ENCODE measurements around the gene CCDC102A. TPM values are rescaled to one million over a fixed set of nuclear protein-coding genes. Genes with fewer than 3 reads are reported as not detected.

CCDC102A gene
- total RNA-seq, 4 donors from 2014 or later, result 22.7 to 54.9 (median 36.9) TPM

DNA sequence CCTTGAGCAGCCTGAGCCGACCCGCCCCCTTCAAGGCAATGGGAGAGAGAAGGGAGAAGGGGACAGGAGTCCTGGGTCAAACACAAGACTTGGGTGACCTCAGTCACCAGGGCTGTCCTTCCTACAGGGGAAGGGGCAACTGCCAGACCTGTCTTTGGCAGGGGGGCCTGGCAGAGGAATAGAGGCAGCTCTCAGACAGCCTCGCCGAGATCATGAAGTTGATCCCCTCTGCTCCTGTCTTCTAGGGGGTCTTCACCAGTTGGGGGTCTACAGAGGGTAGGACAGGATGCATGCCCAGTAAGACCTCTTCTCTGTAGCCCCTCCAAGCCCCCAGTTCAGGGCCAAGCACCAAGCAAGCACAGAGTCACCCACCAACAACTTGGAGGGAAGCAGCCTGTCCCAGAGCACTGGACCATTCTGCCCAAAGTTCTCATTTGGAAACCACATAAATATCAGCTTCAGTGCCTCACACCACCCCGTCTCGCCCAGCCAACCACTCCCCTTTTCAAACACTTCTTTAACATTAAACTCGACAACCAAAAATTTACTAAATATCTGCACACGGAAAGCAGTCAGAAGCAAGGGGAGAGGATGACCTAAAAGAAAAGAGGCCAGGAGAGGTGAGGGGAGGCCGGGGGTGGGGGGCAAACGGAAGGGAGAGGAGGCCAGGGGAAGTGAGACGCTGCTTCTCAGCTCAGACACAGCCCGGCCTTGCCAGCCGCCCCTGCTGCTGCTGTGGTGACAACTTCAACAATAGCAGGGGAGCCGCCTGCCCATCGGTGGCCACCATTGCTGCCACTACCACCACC lies 57.8 kb downstream of the CCDC102A start:
- H3K27me3 ChIP-seq, result no peaks in the 10 kb centered on the region
- 51% methylated on average over 11 of the region's 15 CpGs for WGBS
- TF ChIP-seq, protein P1, sequence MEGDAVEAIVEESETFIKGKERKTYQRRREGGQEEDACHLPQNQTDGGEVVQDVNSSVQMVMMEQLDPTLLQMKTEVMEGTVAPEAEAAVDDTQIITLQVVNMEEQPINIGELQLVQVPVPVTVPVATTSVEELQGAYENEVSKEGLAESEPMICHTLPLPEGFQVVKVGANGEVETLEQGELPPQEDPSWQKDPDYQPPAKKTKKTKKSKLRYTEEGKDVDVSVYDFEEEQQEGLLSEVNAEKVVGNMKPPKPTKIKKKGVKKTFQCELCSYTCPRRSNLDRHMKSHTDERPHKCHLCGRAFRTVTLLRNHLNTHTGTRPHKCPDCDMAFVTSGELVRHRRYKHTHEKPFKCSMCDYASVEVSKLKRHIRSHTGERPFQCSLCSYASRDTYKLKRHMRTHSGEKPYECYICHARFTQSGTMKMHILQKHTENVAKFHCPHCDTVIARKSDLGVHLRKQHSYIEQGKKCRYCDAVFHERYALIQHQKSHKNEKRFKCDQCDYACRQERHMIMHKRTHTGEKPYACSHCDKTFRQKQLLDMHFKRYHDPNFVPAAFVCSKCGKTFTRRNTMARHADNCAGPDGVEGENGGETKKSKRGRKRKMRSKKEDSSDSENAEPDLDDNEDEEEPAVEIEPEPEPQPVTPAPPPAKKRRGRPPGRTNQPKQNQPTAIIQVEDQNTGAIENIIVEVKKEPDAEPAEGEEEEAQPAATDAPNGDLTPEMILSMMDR (IDR thresholded peaks at IDR 0.05), result no peak
- TF ChIP-seq POLR2A (IDR thresholded peaks at IDR 0.05; ENCODE audit: low read depth) (no peak), EP300 (IDR thresholded peaks at IDR 0.05) (no peak), POLR2AphosphoS5 (IDR thresholded peaks at IDR 0.05) (no peak)
- intact Hi-C loops (cut with DNase I), result no loop called here
- peaks cover 22 to 55% (median 52%) of the 10 kb centered on the region in 4 donors for H3K4me1 ChIP-seq
- H3K36me3 ChIP-seq, result peaks cover 4 to 17% (median 14%) of the 10 kb centered on the region in 4 donors
- DNase-seq (ENCODE audit: extremely low spot score), result no peak
- no peaks in the 10 kb centered on the region for H3K9me3 ChIP-seq
- peak overlapping the region; percentile 45 to 60 (median 52) for H3K4me3 ChIP-seq
- peak overlapping the region in 2 of 4 donors; percentile 48 to 50 for H3K27ac ChIP-seq (replicated peaks in 1 of 4)

DNA sequence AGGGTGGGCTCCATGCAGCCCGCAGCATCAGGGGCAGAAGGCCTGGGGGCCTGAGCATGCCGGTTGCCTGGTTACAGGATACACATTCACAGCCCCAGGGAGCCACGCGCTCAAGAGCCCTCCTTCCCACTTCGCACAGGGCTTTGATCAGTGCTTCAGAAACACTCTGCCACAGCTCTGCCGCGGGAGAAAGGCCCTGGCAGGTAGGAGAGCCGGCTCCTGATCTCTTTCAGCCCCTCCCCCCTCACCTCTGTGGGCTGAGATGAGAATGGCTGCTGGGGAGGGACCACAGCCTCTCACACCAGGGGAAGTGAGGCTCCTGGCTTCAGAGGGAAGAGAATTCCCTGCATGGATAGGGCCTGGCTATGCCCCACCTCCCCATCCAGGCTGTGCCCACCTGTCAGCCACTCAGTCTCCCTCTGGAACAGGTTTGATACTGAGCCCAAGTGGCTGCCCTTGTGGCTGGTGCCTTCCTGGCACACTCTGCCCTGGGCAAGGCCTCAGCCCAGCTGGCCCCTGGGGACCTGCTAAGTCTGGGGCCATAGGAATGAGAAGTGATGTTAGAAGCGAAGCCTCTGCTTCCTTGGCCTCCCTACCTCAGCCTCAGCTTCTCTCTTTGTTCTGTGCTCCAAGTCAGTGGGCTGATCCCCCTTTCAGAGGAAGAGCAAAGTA lies 58.7 kb downstream of the CCDC102A start:
- no peaks in the 10 kb centered on the region for H3K27me3 ChIP-seq
- peaks cover 10 to 26% (median 23%) of the 10 kb centered on the region in 4 donors for H3K36me3 ChIP-seq
- H3K9me3 ChIP-seq, result no peaks in the 10 kb centered on the region
- peaks cover 22 to 55% (median 52%) of the 10 kb centered on the region in 4 donors for H3K4me1 ChIP-seq
- 67% methylated on average over 9 of the region's 9 CpGs for WGBS
- H3K27ac ChIP-seq (replicated peaks in 1 of 4), result no peak overlapping the region
- intact Hi-C loops (cut with DNase I), result no loop called here
- no peak for TF ChIP-seq POLR2AphosphoS5 (IDR thresholded peaks at IDR 0.05)
- no peak for TF ChIP-seq EP300 (IDR thresholded peaks at IDR 0.05)
- TF ChIP-seq, protein P1 (IDR thresholded peaks at IDR 0.05), result no peak
- no peak for TF ChIP-seq POLR2A (IDR thresholded peaks at IDR 0.05; ENCODE audit: low read depth)
- DNase-seq (ENCODE audit: extremely low spot score), result no peak
- H3K4me3 ChIP-seq, result no peak overlapping the region

DNA sequence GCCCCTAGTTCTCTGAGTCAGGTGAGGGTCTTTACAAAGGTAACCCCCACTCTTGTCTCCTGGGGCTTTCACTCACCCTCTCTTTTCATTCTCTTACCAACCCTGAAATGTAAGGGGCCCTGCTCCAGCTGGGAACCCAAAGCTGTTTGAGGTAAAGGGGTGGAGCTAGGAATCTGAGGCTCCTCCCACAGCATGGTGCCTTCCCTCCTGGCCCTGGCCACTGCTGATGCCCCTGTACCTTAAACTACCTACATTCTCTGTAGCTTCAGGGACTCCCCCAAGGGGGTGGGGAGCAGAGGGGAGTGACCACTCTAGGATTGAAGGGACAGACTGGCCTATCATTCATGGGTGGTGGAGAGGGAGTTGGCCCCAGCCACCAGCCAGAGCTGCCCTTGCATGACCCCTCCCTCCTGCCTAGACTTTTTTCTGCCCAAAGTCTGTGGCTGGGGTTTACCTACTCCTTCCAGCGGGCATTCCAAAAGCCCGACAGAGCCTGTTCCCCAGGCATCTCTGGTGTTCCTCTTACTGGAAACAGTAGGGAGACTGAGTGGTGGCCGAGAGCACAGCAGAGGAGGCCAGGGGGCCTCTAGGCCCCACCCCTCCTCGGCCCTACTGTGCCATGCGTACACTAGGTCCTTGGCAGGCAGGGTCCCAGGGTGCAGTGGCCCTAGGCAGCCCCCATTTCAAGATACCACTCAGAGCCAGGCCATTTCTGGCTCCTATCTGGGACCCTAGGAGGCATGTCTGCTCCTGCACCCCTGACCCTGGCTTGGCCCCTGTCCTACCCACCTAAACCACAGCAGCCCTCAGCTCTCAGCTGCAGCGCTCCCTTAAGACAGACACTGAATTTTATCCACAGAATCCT lies 59.6 kb downstream of the CCDC102A start:
- Histone ChIP-seq H3K27me3 (no peaks in the 10 kb centered on the region), H3K36me3 (peaks cover 10 to 35% (median 32%) of the 10 kb centered on the region in 4 donors), H3K27ac (replicated peaks in 1 of 4) (no peak overlapping the region), H3K4me1 (peaks cover 22 to 55% (median 52%) of the 10 kb centered on the region in 4 donors), H3K4me3 (no peak overlapping the region), H3K9me3 (no peaks in the 10 kb centered on the region)
- 87% methylated on average over 3 of the region's 6 CpGs for WGBS
- DNase-seq (ENCODE audit: extremely low spot score), result no peak
- no peak for TF ChIP-seq POLR2AphosphoS5 (IDR thresholded peaks at IDR 0.05)
- TF ChIP-seq, protein P1 (IDR thresholded peaks at IDR 0.05), result no peak
- no peak for TF ChIP-seq EP300 (IDR thresholded peaks at IDR 0.05)
- TF ChIP-seq POLR2A (IDR thresholded peaks at IDR 0.05; ENCODE audit: low read depth), result no peak
- intact Hi-C loops (cut with DNase I), result no loop called here

DNA sequence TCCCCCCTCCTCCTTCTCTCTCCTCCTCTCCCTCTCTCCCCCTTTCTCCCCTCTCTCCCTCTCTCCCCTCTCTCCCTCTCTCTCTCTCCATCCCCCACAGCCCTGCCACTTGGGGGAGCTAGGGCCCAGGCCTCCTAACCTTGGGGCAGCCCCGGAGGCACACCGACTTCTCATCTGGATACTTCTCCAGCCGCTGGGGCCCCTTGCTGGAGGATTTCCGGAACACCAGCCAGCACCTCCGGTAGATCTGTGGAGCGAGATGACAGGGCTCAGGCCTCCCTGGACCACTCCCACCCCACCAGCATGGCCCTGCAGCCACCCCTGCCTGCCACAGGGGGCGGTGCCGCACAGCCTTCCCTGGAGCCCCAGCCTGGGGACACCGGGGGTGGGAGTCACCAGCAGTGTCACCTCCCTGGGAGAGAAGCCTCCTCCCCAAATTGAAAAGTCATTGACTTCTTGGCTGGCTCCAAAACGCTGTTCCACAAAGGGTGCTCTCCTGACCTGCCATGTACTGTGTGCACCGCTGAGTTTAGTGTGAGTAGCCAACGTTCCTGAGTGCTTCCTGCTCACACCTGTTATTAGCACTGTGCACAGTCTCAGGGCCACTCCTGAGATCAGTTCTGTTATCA lies 60.5 kb downstream of the CCDC102A start:
- H3K4me1 ChIP-seq, result peaks cover 27 to 58% (median 55%) of the 10 kb centered on the region in 4 donors
- intact Hi-C loops (cut with DNase I), result no loop called here
- no peak for DNase-seq (ENCODE audit: extremely low spot score)
- H3K36me3 ChIP-seq, result peaks cover 16 to 45% (median 41%) of the 10 kb centered on the region in 4 donors
- H3K4me3 ChIP-seq, result no peak overlapping the region
- peak overlapping the region in 1 of 4 donors; percentile 26 for H3K27ac ChIP-seq (replicated peaks in 1 of 4)
- no peaks in the 10 kb centered on the region for H3K9me3 ChIP-seq
- WGBS, result 29% methylated on average over 2 of the region's 12 CpGs
- no peaks in the 10 kb centered on the region for H3K27me3 ChIP-seq
- TF ChIP-seq POLR2A (IDR thresholded peaks at IDR 0.05; ENCODE audit: low read depth), result no peak
- TF ChIP-seq, protein P1 (IDR thresholded peaks at IDR 0.05), result peak; percentile 30 to 55 (median 40)
- TF ChIP-seq POLR2AphosphoS5 (IDR thresholded peaks at IDR 0.05), result no peak
- no peak for TF ChIP-seq EP300 (IDR thresholded peaks at IDR 0.05)
